HG03432 (cell line): Measurements from ENCODE around the gene PLXNB2.
"Not testable (repeated sequence)": the region's sequence is repeated elsewhere in the genome, so short reads cannot be mapped to it uniquely, and the experiment has no call there.

Experiments
- ATAC-seq: cut with Tn5 transposase; IDR thresholded peaks from one replicate; pipeline ENCODE4 v1.9.1; 2021; ENCODE audit warnings: mild to moderate bottlenecking, moderate library complexity; ENCODE audit not compliant: unreplicated experiment

Gene PLXNB2

DNA sequence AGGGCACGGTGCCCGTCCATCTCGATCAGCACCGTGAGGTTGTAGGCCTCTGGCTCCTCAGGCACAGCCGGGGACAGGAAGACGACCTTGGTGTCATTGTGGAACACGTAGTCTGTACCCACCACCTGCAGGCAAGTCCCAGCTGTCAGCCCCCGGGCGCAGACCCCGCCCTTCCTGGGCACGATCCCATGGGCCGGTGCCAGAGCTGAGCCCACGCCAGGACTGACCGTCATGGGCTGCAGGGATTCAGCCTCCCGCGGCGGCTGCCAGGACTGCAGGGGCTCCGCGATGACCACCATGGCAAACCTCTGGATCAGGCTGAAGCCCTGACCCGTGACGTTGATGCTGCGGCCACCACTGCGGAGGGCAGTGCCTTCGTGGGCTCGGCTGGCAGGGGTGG lies 25.5 kb downstream of the PLXNB2 start:
- ATAC-seq, result no peak

DNA sequence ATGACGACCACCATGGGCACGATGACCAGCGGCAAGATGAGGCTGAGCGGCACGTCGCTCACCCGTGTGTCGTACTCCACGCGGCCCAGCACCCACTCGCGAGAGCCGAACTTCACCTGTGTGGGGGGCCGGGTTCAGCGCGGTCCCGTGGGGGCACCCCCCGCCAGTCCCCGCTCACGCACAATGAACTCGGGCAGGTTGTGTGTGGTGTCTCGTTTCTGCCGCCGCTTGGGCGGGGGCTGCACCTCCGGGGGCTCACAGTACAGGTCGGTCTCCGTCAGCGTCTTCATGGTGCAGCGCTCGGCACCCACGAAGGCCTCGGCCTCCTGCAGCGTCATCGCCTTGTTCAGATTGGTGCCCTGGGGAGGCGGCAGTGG lies 26.1 kb downstream of the PLXNB2 start:
- no peak for ATAC-seq

DNA sequence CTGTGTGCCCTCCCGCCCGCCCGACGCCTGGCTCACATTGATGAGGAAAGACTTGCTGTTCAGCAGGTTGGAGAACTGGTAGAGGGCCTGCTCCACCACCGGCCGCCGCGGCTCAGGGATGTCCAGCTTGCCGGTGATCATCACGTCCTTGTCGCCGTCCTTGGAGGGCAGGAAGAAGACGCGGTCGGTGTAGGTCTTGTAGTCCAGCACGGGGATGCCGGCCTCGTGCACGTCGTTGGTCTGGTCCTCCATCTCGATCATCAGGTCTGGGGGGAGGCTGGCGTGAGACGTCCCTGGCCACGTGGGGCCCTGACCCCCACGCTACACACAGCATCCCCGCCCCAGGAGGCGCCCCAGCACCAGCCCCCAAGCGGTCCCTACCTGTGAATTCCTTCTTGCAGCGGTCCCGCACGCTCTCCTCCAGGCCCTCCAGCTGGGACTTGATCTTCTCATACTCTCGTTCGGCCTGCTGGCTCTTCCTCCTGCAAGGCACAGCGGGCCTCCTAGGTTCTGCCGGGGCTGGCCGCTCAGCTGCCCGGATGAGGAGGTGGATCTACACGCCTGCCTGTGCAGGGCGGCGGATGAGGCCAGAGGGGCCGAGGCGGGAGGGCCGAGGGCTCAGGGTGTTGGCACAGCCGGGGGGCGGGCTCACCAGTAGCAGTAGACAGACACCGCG lies 26.6 kb downstream of the PLXNB2 start:
- no peak for ATAC-seq

DNA sequence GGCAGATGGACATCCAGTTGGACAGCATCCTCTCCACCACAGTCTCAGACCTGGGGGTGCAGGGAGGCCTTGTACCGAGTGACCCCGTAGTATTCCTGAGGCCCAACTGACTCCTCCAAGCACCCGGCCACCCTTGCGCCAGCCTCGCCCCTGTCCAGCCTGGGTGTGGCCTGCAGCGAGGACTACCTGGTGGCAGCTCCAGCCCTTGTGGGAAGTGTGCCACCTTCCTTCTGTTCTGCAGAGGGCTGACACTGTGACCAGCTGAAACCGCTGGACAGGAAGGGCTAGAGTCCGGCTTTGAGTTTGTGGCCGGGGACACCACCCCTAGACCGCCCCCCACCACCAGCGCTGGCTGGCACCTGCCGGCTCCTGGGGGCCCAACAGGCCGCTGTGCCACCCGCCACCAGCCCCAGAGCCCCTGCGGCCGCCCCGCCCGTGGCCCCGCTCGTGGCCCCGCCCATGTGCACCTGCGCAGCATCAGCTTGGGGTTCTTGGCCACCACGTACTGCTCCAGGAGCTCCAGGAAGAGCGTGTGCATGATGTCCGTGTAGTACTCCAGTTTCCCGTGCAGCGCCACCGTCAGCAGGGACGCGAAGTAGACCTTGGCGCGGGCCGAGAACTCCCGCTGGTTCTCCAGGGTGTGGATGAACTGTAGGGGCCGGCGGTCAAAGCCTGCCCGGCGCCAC lies 27.3 kb downstream of the PLXNB2 start:
- ATAC-seq, result no peak

DNA sequence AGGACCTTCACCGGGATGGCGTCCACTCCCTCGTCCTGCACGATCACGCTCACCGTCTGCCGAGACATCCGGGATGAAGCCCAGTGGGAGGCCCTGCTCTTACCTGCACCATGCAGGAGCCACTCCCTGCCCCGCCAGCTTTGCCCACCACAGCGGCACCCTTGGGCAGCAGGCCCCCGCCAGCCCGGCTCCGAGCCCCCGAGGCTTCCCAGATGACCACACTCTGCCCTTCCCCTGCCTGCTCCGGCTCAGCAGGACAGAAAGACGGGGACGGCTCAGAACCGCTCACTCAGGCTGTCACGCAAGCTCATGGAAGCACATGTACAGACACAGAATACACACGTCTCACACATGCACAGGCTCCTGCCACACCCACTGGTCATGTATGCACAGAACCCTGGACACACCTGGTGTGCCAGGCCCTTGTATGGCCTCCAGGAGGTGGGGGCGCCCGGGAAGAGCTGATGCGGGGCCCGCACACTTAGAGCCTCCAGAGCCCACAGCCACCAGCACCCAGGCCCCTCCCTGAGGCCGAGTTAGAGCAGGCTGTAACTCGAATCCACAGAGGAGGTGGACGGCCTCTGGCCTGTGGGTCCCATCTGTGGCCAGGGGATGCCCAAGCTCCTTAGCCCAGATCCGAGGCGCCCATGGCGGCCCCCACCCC lies 28.4 kb downstream of the PLXNB2 start:
- ATAC-seq, result no peak

DNA sequence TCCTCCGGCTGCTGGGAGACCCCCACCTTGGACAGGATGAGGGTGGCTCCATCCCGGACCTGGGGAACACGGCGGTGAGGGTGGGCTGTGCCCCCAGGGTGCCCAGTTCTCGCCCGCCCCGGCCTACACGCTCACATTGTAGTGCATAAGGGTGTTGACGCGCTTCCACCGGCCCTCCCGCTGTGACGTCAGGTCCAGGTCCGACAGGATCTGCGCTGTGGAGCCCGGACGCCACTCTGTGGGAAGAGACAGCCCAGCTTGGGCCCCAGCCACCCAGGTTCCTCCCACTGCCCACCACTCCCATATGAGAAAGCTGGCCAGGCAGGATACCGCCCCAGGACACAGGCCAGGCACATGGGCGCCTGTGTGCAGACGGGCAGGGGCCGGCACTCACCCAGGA lies 29.0 kb downstream of the PLXNB2 start:
- ATAC-seq, result no peak

DNA sequence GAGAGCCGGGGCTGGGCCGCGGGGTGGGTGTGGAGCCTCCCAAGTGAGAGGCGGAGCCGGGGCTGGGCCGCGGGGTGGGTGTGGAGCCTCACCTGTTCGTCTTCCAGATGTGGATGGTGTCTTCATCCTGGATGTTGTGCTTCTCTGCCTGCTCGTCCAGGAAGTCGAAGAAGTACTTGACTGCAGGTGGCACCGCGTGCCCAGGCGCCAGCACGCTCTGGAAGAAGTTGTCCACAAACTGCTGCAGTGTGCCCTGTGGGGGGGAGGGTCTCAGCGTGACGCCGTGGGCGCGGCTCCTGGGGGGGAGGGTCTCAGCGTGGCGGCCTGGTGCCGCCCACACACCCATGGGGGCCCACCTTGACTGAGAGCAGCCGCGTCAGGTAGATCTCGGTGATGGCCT lies 29.7 kb downstream of the PLXNB2 start:
- no peak for ATAC-seq

DNA sequence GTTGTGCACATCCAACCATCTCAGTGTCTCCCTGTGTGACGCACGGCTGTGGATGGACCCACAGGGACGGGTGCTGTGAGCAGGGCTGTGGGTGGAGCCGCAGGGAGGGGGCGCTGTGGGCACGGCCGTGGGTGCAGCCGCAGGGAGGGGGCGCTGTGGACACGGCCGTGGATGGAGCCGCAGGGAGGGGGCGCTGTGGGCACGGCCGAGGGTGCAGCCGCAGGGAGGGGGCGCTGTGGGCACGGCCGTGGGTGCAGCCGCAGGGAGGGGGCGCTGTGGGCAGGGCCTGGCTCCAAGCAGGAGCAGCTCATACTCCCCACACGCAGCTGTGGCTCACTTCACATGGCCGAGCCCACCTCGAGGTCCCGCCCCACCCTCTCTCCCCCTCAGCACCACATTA lies 31.3 kb downstream of the PLXNB2 start:
- ATAC-seq, result no peak

DNA sequence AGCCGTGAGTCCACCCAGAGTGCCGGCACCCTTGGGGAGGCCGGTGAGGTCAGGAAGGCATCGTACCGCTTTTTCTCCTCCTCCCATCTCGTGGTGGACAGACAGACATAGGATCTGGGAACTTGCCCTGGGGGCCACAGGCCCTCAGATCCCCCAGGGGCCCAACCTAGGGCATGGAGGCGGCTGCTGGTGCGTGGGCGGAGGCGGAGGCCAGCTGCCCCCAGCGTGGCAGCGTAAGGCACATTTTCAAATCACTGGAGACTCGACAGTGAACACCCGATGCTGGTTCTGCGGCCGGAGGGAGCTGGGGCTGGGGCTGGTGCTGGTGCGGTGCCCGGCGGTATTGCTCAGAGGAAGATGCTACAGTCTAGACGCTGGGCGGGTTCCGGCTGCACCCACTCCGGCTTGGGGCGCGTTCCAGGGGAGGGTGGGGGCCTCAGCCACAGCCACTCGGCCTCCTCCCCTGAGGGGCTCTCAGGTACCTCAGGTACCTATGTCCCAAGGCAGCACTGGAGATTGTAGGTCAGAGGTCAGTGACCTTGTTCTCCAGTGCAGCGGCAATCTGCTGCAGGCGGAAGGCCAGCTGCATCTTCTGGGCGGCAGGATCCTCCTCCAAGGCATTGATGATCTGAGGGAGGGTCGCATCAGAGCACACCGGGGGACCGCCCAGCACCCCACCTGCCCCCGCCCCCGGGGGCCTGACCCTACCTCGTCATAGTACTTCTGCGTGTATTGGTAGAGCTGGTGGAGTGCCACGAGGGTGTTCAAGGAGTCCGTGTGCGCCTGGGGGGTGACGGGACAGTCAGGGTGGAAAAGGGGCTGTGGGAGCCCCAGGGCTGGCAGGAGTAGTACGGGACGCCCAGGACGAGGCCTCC lies 32.0 kb downstream of the PLXNB2 start:
- ATAC-seq, result no peak

DNA sequence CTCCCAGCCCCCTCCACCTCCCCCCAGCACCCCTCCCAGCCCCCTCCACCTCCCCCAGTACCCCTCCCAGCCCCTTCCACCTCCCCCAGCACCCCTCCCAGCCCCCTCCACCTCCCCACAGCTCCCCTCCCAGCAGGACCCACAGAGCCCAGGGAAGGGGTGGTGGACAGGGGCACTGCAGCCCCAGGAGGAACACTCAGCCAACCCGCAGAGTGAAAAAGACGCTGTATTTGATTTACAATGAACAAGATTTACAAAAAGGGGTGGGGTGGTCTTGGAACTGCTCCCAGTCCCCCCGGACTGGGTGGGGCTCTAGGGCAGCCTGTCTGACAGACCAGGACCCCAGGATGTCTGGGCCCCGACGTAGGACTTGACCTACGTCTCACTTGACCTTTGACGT lies 32.7 kb downstream of the PLXNB2 start:
- no peak for ATAC-seq

DNA sequence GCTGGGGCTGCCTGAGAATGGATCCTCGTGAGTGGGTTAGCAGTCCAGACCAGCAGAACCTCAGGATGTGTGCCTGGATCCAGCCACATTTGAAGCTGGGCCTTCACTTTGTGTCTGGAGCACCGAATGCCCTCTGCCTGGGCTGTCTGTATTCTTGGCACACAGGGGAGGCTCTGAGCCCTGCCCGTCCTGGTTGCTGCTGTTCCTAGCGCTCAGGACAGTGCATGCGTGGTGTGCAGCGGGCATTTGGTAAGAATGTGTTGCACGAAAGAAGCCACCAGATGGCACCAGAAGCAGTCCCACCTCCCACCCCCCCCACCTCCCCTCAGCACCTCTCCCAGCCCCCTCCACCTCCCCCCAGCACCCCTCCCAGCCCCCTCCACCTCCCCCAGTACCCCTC lies 33.1 kb downstream of the PLXNB2 start:
- no peak for ATAC-seq

DNA sequence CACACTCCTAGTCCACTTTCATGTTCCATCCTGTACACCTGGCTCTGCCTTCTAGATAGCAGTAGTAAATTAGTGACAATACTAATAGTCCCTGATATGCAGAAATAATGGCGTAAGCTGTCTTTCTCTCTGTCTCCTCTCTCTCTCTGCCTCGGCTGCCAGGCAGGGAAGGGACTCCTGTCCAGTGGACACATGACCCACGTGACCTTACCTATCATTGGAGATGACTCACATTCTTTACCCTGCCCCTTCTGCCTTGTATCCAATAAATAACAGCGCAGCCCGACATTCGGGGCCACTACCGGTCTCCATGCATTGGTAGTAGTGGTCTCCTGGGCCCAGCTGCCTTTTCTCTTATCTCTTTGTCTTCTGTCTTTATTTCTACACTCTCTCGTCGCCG lies 33.7 kb downstream of the PLXNB2 start:
- not testable (repeated sequence) for ATAC-seq

DNA sequence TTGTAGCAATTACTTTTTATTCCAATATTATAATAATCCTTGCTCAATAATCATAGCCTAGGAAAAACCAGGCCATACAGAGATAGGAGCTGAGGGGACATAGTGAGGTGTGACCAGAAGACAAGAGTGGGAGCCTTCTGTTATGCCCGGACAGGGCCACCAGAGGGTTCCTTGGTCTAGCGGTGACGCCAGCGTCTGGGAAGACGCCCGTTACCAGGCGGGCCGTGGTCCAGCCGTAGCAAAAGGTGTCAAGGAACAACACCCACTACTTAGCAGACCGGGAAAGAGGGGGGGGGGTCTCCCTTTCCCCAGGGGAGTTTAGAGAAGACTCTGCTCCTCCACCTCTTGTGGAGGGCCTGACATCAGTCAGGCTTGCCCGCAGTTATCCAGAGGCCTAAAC lies 34.1 kb downstream of the PLXNB2 start:
- not testable (repeated sequence) for ATAC-seq

DNA sequence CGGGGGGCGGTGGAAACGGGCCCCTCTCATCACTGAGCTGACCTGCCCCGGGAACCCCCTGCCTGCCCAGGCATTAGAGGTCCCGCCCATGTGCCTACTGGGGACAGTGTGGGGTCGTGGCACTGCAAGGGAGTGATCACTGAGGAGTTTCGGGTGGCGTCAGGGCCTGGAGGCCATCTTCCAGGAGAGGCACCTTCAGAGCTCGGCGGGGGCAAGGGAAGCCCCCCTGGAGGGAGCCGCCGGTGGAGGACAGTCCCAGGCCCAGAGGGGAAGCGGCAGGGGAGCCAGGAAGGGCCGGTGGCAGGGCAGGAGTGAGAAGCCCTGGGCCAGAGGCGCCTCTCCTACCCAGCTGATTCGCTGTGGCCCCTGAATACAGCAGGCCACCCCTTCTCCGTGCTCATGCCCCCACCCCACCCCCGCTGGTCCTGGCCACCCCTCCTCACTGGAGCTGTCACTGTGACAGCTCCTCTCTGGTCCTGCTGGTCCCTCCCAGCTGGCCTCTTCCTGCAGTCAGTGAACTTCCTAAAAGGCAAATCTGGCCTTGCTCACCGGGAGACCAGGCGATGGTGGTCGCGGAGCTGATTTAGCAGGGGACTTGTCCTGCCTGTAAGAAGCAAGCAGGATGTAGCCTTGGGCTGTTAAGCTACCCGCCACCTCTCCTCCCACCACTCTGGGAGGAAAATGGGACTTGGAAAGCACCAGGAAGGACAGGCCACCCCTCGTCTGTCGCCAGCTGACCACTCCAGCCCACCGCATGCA lies 35.2 kb downstream of the PLXNB2 start:
- ATAC-seq, result no peak

DNA sequence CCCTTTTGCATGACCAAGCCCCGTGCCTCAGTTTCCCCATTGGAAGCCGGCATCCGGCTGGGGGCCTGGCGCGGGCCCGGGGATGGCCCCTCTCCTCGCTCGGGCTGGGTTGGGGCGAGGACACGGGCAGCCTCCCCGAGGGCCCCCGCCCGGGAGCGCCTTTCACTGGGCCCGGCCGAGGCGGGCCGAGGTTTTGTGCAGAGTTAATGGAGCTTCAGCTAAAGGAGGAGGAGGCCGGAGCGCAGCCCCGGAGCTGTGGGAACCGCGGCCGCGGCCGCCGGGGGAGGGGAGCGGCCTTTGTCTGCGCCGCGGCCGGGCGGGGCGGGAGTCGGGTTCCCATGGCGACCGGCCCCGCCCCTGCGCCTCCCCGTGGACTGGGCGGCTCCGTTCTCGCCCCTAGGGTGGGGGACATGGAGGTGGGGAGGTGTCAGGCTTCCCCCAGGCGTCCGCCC lies 35.9 kb downstream of the PLXNB2 start:
- ATAC-seq, result no peak

DNA sequence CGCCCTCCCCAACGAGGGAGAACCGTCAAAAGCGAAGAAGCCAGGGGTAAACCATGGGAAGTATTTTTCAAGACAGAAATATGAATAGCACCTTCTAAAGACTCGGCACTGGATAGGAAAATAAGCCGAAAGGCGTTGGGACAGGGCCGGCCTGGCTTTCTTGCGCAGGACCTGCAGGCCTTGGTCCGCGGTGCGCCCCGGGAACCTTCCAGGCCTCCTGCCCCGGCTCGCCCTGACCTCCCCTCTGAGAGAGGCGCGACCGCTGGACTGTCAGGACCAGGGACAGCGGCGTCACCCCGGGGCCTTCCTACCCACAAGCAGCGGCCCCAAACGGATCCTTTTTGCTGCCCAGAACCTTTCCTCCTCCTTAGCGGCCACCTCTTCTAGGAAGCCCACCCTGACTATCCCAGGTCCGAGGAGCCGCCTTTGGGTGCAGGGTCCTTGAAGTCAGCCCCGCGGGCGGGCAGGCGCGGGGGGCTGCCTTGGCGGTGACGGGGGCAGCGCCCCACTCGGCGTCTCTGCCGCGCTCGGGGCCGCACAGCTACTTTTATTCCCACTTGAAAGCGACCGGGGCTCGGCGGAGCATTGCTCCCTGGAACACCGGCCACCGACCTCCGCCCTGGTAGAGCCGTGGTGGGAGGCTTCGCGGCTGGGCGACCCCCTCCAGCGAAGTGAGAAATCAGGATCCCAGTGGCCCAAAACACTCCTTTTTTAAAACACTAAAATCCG lies 36.6 kb downstream of the PLXNB2 start:
- peak; percentile 24 for ATAC-seq

DNA sequence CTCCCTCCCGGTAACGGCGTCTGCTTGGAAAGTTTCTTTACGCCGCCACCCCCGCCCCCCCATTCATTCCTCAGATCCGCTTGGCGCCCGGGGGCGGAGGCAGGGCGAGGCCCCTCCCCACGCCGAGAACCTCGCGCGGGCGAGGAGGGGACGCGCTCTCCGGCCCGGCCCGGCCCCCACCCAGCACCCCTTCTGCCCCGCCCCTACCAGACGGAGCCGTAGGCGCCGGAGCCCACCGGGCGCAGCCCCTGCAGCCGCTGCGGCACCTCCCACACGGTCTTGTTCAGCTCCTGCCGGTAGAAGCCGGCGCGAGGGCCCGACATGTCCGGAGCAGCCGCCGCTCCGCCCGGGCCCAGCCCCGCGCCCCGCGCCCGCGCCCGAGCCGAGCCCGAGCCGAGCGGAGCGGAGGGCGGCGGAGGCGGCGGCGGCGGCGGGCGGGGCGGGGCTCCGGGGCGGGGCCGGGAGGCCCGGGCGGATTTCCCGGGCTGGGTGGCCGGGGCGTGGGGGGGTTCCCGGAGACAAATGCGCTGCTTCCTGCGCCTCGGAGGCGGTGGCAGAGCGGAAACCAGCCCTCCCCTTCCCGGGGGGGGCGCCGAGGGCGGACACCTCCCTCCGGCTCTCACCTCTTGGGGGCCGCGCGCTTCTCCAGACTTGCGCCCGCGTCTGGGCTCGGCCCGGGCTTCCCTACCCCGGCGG lies 37.3 kb downstream of the PLXNB2 start, which contains the start of gene MAPK11:
TSS of gene MAPK11 (minus strand) at position 411 of the 696 bp plus-strand sequence. CDS start at position 323, 88 bp downstream.
- peak; percentile 44 for ATAC-seq

DNA sequence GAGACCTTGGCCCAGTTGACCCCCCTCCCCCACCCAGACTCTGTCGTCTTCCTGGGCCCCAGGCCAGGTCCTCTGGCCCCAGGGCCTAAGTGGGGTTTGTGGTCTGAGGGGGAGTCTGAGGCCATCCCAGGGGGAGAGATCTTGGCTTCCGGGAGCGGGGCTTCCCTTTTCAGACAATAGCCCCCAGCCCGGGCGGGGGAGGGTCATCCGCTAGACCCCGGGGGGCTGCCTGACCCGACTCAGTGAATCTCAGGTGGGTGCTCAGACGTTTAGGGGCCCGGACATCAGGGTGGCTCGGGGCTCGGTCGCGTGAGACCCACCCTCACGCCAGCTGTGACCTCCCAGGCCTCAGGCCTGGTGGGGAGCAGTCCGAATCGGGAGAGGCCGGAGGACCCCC lies 37.9 kb downstream of the PLXNB2 start:
- no peak for ATAC-seq

DNA sequence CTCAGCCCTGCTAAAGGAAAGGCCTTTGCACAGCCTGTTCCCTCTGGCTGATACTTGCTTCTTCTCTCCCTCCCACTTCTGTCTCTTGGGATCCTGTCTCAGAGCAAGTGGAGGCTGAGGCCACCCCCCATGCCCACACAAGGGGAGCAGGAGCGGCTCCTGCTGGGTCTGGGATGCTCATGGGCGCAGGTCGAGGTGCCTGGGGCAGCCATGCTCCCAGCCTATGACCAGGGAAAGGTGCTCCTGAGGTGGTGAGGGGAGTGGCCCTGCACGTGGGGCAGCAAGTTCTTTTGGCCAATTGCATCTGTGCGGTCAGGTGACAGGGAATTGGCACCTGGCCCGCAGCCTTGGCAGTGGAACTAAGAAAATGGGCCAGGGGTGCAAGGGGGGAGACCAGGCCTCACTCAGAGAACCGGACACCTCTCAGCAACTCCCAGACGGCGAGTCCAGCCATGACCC lies 38.8 kb downstream of the PLXNB2 start:
- ATAC-seq, result no peak
